ENCODE results near the gene SASH1. TPM values are rescaled to one million over a fixed set of nuclear protein-coding genes. Genes with fewer than 3 reads are reported as not detected.
A peak's percentile ranks its signal among the peaks of the same experiment; 100 is the strongest.

Gene SASH1
- total RNA-seq, 1 donor from 2014 or later, result 106 TPM

DNA sequence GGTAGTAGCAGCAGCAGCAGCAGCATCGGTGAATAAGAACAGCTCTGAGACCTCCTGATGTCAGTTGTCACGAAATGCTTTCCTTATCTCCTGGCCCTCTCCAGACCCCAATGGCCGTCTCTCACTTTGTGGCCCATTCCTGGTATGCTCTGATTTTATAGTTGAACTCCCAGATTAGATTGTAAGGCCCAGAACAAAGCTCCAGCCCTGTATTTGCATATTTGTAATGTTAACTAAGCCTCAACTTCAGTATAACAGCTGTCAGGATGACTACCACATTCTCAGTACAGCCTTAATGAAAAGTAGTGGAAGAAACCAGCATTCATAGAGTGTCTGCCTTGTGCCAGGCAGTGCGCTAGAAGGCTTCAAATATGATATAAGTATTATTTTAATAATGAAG, 180.9 kb downstream of the SASH1 start:
- no peak for DNase-seq

DNA sequence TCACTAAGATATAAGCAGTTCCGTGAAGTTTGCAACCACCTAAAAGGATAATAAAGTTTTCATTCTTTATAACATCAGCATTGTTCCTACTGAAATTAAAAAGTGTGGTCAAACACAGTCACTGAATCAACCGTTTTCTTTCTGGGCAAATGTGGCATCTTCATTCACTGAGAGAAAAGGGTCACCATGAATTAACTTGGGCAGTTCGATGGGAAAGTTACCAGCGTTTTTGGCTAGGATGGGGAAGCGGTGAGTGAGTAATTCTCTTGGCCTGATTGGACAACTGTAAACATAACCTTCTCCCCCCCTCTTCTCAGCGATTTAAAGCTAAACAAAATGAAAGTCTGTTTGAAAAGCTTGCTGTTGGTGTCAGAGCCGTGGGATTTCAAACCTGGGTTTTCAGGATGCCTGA, 181.8 kb downstream of the SASH1 start:
- DNase-seq, result no peak

- no peak for DNase-seq
Observed at GRCh38 chr6:148524976-148525375, 182.3 kb downstream of the SASH1 start.

DNA sequence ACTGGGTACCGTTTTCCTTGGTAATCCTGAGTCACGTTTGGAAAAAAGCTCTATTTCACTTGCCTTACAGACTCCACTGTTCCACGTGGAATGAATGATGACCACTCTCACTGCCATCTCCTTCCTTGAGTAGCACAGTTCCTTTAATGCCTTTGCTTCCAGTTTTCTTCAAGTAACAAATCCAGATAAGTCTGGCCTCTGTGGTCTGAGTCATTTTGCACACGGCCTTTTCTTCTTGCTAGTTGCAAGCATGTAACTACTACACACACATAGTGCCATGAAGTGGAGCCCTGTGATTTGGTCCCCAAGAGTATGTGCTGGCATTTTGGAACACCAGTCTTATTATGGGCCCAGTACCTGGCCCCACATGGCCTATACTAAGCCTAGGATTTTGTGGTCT, 182.8 kb downstream of the SASH1 start:
- DNase-seq, result no peak

DNA sequence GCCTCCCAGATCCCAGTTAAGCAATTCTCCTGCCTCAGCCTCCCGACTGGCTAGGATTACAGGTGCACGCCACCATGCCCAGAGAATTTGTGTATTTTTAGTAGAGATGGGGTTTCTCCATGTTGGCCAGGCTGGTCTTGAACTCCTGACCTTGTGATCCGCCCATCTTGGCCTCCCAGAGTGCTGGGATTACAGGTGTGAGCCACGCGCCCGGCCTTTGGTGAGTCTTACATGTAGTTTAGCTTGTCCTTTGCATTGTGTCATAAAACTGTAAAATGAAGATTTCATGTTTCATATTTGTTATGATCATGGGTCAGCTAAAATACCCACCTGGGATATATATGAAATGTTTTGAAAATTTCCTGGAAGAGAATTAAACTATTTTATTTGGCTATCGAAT, 183.5 kb downstream of the SASH1 start:
- no peak for DNase-seq

GRCh38 chr6:148528292-148528691, 185.7 kb downstream of the SASH1 start:
- DNase-seq, result no peak

- DNase-seq, result no peak
Observed at GRCh38 chr6:148529010-148529409, 186.4 kb downstream of the SASH1 start.

DNA sequence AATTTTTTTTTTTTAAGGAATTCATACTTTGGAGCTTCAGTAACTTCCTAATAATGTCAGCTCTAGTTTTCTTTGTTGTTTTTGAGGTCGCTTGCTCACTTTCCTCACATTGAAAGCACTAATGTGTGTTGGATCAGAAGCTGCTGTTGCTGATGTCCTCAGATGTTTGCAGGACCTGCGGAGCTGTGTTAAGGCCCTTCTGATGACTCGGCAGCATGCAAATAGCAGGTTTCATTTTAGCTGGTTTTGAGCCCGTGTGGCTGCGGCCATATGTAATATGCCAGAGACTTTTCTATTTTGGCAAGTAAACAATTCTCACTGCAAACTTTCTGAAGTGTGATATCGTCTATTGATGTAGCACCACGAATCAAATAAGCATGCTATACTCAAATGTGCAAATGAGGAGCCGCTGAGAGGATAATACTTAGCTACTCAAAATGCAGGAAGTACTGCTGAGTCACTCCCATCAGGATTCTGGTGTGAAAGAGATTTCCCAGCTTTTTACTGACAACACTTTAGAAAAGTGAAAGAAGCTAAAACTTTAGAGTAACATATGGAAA, 187.8 kb downstream of the SASH1 start:
- DNase-seq, result peak; percentile 71

- DNase-seq, result no peak
Observed at GRCh38 chr6:148530976-148531375, 188.3 kb downstream of the SASH1 start.

- DNase-seq, result no peak
Observed at GRCh38 chr6:148532698-148533097, 190.1 kb downstream of the SASH1 start.

DNA sequence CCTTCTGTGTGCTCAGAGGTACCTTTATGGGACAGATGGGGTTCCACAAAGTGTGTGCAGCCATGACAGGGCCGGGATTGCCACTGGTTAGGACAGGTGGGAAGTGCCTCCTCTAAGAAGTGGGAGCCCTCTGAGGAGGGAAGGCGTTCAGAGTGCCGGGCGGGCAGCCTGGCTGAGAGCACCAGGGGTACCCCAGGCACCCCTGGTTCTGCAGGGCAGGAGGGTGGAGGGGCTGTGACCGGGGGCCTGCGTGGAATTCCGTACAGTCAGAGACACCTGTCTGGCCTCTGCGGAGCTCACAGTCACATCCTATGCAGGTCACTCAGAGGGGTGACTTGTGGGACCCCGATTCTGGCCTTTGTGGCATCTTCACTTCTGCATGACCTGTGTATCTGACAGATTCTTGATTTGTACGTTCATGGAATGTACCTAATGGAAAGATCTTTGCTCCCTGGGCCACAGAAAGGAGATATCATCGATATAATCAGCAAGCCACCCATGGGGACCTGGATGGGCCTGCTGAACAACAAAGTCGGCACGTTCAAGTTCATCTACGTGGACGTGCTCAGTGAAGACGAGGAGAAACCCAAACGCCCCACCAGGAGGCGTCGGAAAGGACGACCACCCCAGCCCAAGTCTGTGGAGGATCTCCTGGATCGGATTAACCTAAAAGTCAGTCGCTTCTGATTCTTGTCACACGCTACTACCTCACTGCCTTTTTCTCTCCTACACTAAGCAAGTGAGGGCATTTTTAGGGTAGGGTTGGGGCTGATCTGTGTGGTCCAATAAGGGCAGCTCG, 190.9 kb downstream of the SASH1 start:
- DNase-seq, result no peak

DNA sequence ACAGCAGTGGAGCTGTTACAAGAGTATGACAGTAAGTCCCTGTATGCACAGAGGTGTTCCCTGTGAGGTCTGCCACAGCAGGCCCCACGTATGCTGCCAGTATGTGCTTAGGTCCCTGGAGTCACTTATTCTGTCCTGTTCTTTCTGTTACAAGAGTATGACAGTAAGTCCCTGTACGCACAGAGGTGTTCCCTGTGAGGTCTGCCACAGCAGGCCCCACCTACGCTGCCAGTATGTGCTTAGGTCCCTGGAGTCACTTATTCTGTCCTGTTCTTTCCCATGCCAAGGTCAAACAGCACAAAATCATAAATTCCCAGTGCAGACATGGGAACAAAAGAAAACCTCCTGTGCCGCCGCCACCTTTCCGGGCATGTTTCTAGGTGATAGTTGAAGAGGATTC, 192.2 kb downstream of the SASH1 start:
- DNase-seq, result no peak

- DNase-seq, result no peak
Observed at GRCh38 chr6:148535381-148535780, 192.7 kb downstream of the SASH1 start.

DNA sequence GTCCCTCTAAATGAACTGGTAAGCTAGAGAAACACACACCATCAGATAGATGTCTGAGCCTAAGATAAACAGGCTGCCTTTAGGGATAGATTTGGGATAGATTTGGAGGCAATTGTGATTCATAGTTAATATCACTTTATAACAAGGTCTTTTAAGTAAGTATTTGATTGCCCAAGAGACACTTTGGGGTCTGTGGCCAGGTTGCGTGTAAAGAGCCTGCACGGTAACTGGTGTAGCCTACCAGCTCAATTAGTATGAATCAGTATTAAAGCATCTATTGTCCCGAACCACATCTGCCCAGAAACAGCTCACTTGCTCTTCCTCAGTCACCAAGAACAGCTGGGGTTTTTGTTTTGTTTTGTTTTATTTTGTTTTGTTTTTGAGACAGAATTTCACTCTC, 193.3 kb downstream of the SASH1 start:
- no peak for DNase-seq

DNA sequence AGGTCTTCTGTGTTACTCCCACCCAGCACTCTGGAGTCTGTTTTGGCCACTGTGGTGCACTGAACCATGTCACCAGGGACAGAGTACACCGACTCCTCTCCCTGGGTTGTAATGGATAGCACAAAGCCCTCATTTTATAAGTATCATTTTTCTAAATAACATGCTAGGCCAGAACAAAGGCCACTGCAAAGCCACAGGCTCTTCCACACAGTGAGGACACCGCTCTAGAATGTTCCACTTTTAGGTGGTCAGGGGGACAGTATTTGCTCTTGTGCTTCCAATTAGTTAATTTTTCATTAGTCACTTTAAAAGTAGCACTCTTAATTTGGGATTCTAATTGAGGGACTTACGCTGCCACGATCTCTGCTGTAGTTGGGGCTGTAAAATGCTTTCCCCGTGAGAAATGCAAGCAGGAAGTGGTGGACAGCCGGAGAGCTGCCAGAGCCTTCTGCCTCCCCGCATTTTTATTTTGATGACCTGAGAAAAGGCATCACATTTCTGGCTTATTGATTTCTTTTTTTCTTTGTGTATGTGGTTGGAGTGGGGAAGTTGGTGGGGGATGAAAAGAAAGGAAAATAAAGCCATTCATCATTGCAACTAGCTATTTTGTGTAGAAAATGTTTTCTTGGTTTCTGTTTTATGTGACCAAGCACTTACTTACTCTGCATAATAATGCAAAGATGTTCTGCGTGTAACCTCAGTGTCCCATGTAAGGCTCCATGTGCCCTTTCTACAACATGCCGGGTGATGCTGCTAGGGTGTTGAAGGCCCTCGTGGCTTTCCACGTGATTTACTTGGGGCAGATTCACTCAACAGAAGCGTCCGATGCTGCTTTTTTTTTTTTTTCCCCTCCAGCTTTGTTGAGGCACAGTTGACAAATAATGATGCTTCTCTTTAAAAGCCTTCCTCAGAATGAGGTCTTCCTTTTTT, 195.9 kb downstream of the SASH1 start:
- DNase-seq, result no peak

- DNase-seq, result no peak
Observed at GRCh38 chr6:148543540-148543939, 200.9 kb downstream of the SASH1 start.

GRCh38 chr6:148544421-148544820, 201.8 kb downstream of the SASH1 start:
- DNase-seq, result no peak

GRCh38 chr6:148545901-148546300, 203.3 kb downstream of the SASH1 start:
- DNase-seq, result no peak

- DNase-seq, result no peak
Observed at GRCh38 chr6:148547110-148547509, 204.5 kb downstream of the SASH1 start.

DNA sequence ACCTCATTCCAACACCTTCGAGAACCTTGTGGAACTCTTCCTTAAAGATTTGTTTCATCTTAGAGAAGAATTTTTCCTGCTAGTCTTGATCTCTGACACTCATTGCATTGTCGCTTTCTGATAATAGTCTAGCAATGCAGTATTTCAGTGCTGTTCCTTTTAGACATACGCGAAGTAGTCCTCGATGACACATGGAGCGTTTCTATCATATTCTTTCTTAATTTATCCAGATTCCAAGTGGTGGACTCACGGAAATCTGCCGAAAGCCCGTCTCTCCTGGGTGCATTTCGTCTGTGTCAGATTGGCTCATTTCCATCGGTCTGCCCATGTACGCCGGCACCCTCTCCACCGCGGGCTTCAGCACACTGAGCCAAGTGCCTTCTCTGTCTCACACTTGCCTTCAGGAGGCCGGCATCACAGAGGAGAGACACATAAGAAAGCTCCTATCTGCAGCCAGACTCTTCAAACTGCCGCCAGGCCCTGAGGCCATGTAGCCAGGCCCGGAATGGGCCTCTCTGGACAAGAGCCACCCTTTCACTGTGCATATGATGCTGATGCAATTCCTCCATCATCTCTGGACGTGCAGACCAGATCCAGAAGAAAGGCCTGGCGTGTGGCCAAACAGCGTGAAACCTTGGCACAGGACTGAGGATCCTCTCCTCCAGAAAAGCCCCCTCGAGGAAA, 205.6 kb downstream of the SASH1 start:
- DNase-seq, result peak; percentile 65

DNA sequence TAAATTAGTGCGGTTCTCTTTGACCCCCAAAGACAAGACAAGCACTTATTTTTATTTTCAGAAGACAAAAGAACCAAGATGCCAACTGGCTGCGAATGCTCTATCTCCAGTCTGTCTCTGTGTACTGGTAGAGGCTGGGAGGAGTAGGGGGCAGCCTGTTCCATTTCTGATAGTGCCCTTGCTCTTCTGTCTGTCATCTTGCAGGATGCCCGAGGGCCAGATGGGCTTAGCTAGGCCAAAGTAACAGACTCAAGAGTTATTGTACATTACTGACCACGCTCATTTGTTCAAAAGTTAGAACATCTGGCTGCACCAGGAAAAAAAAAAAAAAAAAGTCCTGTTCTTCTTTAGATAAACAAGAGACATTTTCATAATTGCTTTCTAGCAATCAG, 206.1 kb downstream of the SASH1 start:
- no peak for DNase-seq

GRCh38 chr6:148550569-148550968, 207.9 kb downstream of the SASH1 start:
- no peak for DNase-seq

DNA sequence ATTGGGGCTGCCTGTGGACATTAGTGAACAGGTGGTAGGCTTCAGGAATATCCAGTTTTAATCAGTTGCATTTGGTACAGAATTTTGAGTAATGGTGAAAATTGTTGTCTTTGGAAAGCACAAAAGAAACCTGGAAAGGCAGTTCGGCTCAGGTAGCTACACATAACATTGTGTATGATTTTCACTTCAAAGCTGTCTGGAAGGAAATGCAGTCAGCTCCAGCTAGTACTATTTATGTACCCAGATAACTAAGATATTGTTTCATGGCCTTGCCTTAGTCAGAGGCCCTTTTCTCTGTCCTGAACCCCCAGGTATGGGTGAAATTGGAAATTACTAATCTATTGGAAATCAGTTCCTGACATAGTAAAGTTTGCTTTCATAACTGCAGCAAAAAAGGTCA, 208.6 kb downstream of the SASH1 start:
- no peak for DNase-seq
